NT2/D1 (cell line): ENCODE data around the gene MACROD1.

Experiments
- SUZ12 ChIP-seq: IDR thresholded peaks from 2 replicates; pipeline ENCODE4 v1.6.1; 2011; ENCODE audit not compliant: insufficient read length, insufficient read depth; ENCODE audit errors: extremely low read depth
- YY1 ChIP-seq: IDR thresholded peaks from 2 replicates; pipeline ENCODE4 v1.6.1; 2011; ENCODE audit not compliant: insufficient read length, insufficient read depth

GRCh38 chr11:64129403-64129802 lies 36.5 kb downstream of the MACROD1 start:
- TF ChIP-seq SUZ12 (no peak), YY1 (no peak)
